Measurements from ENCODE around the gene SLC25A22. TPM values are rescaled to one million over a fixed set of nuclear protein-coding genes. Genes with fewer than 3 reads are reported as not detected.

Gene SLC25A22
- total and polyA plus RNA-seq, 9 of the 15 experiments (the other 6 are each of a cell fraction or from before 2014, with no cell fraction given): 0.41 to 55.4 (median 11.4) TPM

GRCh38 chr11:842370-843002 lies 44.4 kb upstream of the SLC25A22 start, which contains the start of the genes POLR2L and TSPAN4 (continued):
- TF ChIP-seq, protein P1, sequence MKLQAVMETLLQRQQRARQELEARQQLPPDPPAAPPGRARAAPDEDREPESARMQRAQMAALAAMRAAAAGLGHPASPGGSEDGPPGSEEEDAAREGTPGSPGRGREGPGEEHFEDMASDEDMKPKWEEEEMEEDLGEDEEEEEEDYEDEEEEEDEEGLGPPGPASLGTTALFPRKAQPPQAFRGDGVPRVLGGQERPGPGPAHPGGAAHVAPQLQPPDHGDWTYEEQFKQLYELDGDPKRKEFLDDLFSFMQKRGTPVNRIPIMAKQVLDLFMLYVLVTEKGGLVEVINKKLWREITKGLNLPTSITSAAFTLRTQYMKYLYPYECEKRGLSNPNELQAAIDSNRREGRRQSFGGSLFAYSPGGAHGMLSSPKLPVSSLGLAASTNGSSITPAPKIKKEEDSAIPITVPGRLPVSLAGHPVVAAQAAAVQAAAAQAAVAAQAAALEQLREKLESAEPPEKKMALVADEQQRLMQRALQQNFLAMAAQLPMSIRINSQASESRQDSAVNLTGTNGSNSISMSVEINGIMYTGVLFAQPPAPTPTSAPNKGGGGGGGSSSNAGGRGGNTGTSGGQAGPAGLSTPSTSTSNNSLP (IDR thresholded peaks at IDR 0.05; ENCODE audit: borderline replicate concordance, low read depth, low read length): no peak
- TF ChIP-seq BCOR (IDR thresholded peaks at IDR 0.05) (no peak), ZNF696 (CRISPR knock-in tag; conservative IDR thresholded peaks at IDR 0.05) (no peak), ZNF764 (CRISPR knock-in tag; IDR thresholded peaks at IDR 0.05; ENCODE audit: low read depth) (no peak), POLR2B (IDR thresholded peaks at IDR 0.05; ENCODE audit: low read depth, partially characterized antibody) (peak; percentile 88), HNRNPK (IDR thresholded peaks at IDR 0.05; ENCODE audit: low read depth, low read length, poor library complexity, severe bottlenecking) (no peak), CBX2 (IDR thresholded peaks at IDR 0.05; ENCODE audit: insufficient read depth, low read length, poor library complexity, severe bottlenecking) (no peak), HDAC8 (tag; IDR thresholded peaks at IDR 0.05) (peak; percentile 77; the same call in 1 of the 2 replicates), ELK1 (CRISPR knock-in tag; IDR thresholded peaks at IDR 0.05) (no peak), GTF2A2 (tag; IDR thresholded peaks at IDR 0.05) (peak; percentile 52; the same call in 1 of the 2 replicates), ZNF398 (CRISPR knock-in tag; IDR thresholded peaks at IDR 0.05) (no peak), ZNF407 (IDR thresholded peaks at IDR 0.05; ENCODE audit: low read depth) (peak; percentile 93), ETV1 (tag; conservative IDR thresholded peaks at IDR 0.05; ENCODE audit: low read depth) (no peak)

Measured in K562 (cell line).